IgD-negative memory B cell (primary cell): Measurements from ENCODE around the gene NDUFS3. TPM values are rescaled to one million over a fixed set of nuclear protein-coding genes. Genes with fewer than 3 reads are reported as not detected.
"Not testable (repeated sequence)": the region's sequence is repeated elsewhere in the genome, so short reads cannot be mapped to it uniquely, and the experiment has no call there.

Experiments used
- H3K27ac Mint-ChIP-seq, 3 donors: one replicate each; pipeline ENCODE4 v1.8.0; 2020 to 2022; ENCODE audit warnings: mild to moderate bottlenecking in 3 of 3, mixed read lengths in 3 of 3, moderate library complexity in 1 of 3
- H3K27me3 Mint-ChIP-seq: one replicate; pipeline ENCODE4 v1.8.0; 2021; ENCODE audit warnings: mixed read lengths
- H3K36me3 Mint-ChIP-seq: one replicate; pipeline ENCODE4 v1.8.0; 2020; ENCODE audit warnings: mild to moderate bottlenecking, mixed read lengths
- H3K4me1 Mint-ChIP-seq, 3 donors: one replicate each; pipeline ENCODE4 v1.8.0; 2020 to 2022; ENCODE audit warnings: mixed read lengths in 3 of 3, mild to moderate bottlenecking in 1 of 3
- H3K4me3 Mint-ChIP-seq, 4 donors: one replicate each; pipeline ENCODE4 v1.8.0; 2020 to 2022; ENCODE audit warnings: mild to moderate bottlenecking in 4 of 4, mixed read lengths in 4 of 4, moderate library complexity in 3 of 4
- H3K9me3 Mint-ChIP-seq, 3 donors: one replicate each; pipeline ENCODE4 v1.8.0; 2020 to 2021; ENCODE audit warnings: mixed read lengths in 3 of 3, mild to moderate bottlenecking in 1 of 3
- polyA plus RNA-seq: library from polyadenylated mRNA; unstranded; fragments of 300-500 nt; fragmentation: Illumina TruSeq; gene quantifications from one replicate; pipeline ENCODE4 v1.2.3, GENCODE V29; 2021

The NDUFS3 gene
- polyA plus RNA-seq: 105 TPM

GRCh38 chr11:47578524-47579494 lies at the start of gene NDUFS3, which contains the start of gene KBTBD4:
NDUFS3 (plus strand) TSS chr11:47579074; CDS start chr11:47579092, 18 bp downstream.
KBTBD4 (minus strand) TSS chr11:47578970; CDS start chr11:47578951, 19 bp downstream.
- Mint-ChIP-seq H3K27ac (peak within 1 kb of the TSS; percentile 67 to 99 (median 99)), H3K9me3 (no peaks in the 10 kb centered on the region), H3K36me3 (peaks cover 8% of the 10 kb centered on the region), H3K4me3 (peak within 1 kb of the TSS; percentile 91 to 100 (median 100)), H3K4me1 (peaks cover 14 to 35% (median 20%) of the 10 kb centered on the region in 3 donors), H3K27me3 (peaks cover 2% of the 10 kb centered on the region)

- Mint-ChIP-seq H3K4me3 (no peak overlapping the region), H3K4me1 (peaks cover 31 to 36% (median 34%) of the 10 kb centered on the region in 3 donors)
These were observed 48.9 kb upstream of the NDUFS3 start for GRCh38 chr11:47529951-47530350.

GRCh38 chr11:47530721-47531120 lies 48.2 kb upstream of the NDUFS3 start:
- H3K27me3 Mint-ChIP-seq, H3K36me3 Mint-ChIP-seq, H3K27ac Mint-ChIP-seq, H3K9me3 Mint-ChIP-seq, H3K4me3 Mint-ChIP-seq: not testable (repeated sequence)
- H3K4me1 Mint-ChIP-seq: peaks cover 24 to 32% (median 31%) of the 10 kb centered on the region in 3 donors

More at GRCh38 chr11:47529951-47530350, 48.9 kb upstream of the NDUFS3 start:
- Mint-ChIP-seq H3K27ac (peak overlapping the region in 1 of 3 donors; percentile 60), H3K36me3 (no peaks in the 10 kb centered on the region), H3K27me3 (no peaks in the 10 kb centered on the region), H3K9me3 (no peaks in the 10 kb centered on the region)

GRCh38 chr11:47531666-47532065 lies 47.2 kb upstream of the NDUFS3 start:
- Mint-ChIP-seq H3K36me3 (no peaks in the 10 kb centered on the region), H3K9me3 (no peaks in the 10 kb centered on the region), H3K4me1 (peaks cover 16 to 29% (median 25%) of the 10 kb centered on the region in 3 donors), H3K27me3 (no peaks in the 10 kb centered on the region), H3K27ac (no peak overlapping the region), H3K4me3 (no peak overlapping the region)

GRCh38 chr11:47532597-47533213 lies 46.2 kb upstream of the NDUFS3 start:
- Mint-ChIP-seq H3K4me1 (peaks cover 20 to 29% (median 26%) of the 10 kb centered on the region in 3 donors), H3K9me3 (no peaks in the 10 kb centered on the region), H3K4me3 (peak overlapping the region in 2 of 4 donors; percentile 8 to 45), H3K27ac (no peak overlapping the region), H3K27me3 (no peaks in the 10 kb centered on the region), H3K36me3 (no peaks in the 10 kb centered on the region)

GRCh38 chr11:47533690-47534151 lies 45.2 kb upstream of the NDUFS3 start:
- H3K36me3 Mint-ChIP-seq: no peaks in the 10 kb centered on the region
- peaks cover 26 to 28% (median 27%) of the 10 kb centered on the region in 3 donors for H3K4me1 Mint-ChIP-seq
- no peak overlapping the region for H3K4me3 Mint-ChIP-seq

GRCh38 chr11:47534704-47535251 lies 44.1 kb upstream of the NDUFS3 start:
- no peaks in the 10 kb centered on the region for H3K9me3 Mint-ChIP-seq
- H3K27ac Mint-ChIP-seq: no peak overlapping the region
- no peak overlapping the region for H3K4me3 Mint-ChIP-seq
- H3K4me1 Mint-ChIP-seq: peaks cover 33 to 37% (median 35%) of the 10 kb centered on the region in 3 donors
- H3K36me3 Mint-ChIP-seq: no peaks in the 10 kb centered on the region
- no peaks in the 10 kb centered on the region for H3K27me3 Mint-ChIP-seq

More at GRCh38 chr11:47533690-47534151, 45.2 kb upstream of the NDUFS3 start:
- Mint-ChIP-seq H3K27ac (peak overlapping the region in 1 of 3 donors; percentile 47), H3K9me3 (no peaks in the 10 kb centered on the region), H3K27me3 (no peaks in the 10 kb centered on the region)

GRCh38 chr11:47536915-47537314 lies 42.0 kb upstream of the NDUFS3 start:
- peaks cover 2% of the 10 kb centered on the region for H3K36me3 Mint-ChIP-seq
- no peak overlapping the region for H3K4me3 Mint-ChIP-seq
- no peak overlapping the region for H3K27ac Mint-ChIP-seq
- no peaks in the 10 kb centered on the region for H3K27me3 Mint-ChIP-seq
- H3K4me1 Mint-ChIP-seq: peaks cover 43 to 47% (median 45%) of the 10 kb centered on the region in 3 donors
- H3K9me3 Mint-ChIP-seq: no peaks in the 10 kb centered on the region

GRCh38 chr11:47538741-47539565 lies 39.9 kb upstream of the NDUFS3 start:
- Mint-ChIP-seq H3K9me3 (no peaks in the 10 kb centered on the region), H3K4me3 (peak overlapping the region in 2 of 4 donors; percentile 61 to 65), H3K27ac (peak overlapping the region in 1 of 3 donors; percentile 39), H3K4me1 (peaks cover 43 to 51% (median 50%) of the 10 kb centered on the region in 3 donors), H3K27me3 (no peaks in the 10 kb centered on the region), H3K36me3 (peaks cover 2% of the 10 kb centered on the region)

- Mint-ChIP-seq H3K4me1 (peaks cover 46 to 57% (median 55%) of the 10 kb centered on the region in 3 donors), H3K9me3 (no peaks in the 10 kb centered on the region), H3K27me3 (no peaks in the 10 kb centered on the region), H3K4me3 (peak overlapping the region in 2 of 4 donors; percentile 45 to 65), H3K27ac (peak overlapping the region; percentile 22 to 76 (median 32)), H3K36me3 (peaks cover 2% of the 10 kb centered on the region)
These were observed 39.2 kb upstream of the NDUFS3 start for GRCh38 chr11:47539681-47540039.

GRCh38 chr11:47541070-47541469 lies 37.8 kb upstream of the NDUFS3 start:
- H3K4me3 Mint-ChIP-seq: peak overlapping the region in 3 of 4 donors; percentile 6 to 66 (median 65)
- peak overlapping the region in 2 of 3 donors; percentile 25 to 53 for H3K27ac Mint-ChIP-seq
- H3K9me3 Mint-ChIP-seq: no peaks in the 10 kb centered on the region
- no peaks in the 10 kb centered on the region for H3K27me3 Mint-ChIP-seq
- H3K36me3 Mint-ChIP-seq: peaks cover 2% of the 10 kb centered on the region
- H3K4me1 Mint-ChIP-seq: peaks cover 41 to 59% (median 50%) of the 10 kb centered on the region in 3 donors

- no peaks in the 10 kb centered on the region for H3K9me3 Mint-ChIP-seq
These were observed 33.6 kb upstream of the NDUFS3 start for GRCh38 chr11:47545298-47545697.

GRCh38 chr11:47546274-47546673 lies 32.6 kb upstream of the NDUFS3 start:
- not testable (repeated sequence) for H3K9me3 Mint-ChIP-seq, H3K36me3 Mint-ChIP-seq, H3K27me3 Mint-ChIP-seq
- Mint-ChIP-seq H3K4me3 (peak overlapping the region in 1 of 4 donors; percentile 28), H3K27ac (peak overlapping the region in 1 of 3 donors; percentile 76), H3K4me1 (peaks cover 39 to 46% (median 46%) of the 10 kb centered on the region in 3 donors)

More at GRCh38 chr11:47545298-47545697, 33.6 kb upstream of the NDUFS3 start:
- H3K27me3 Mint-ChIP-seq: no peaks in the 10 kb centered on the region
- no peak overlapping the region for H3K27ac Mint-ChIP-seq
- H3K4me3 Mint-ChIP-seq: no peak overlapping the region
- peaks cover 5% of the 10 kb centered on the region for H3K36me3 Mint-ChIP-seq
- peaks cover 39 to 47% (median 46%) of the 10 kb centered on the region in 3 donors for H3K4me1 Mint-ChIP-seq
